Melanocyte of skin (primary cell): ENCODE measurements around the gene HRH1. TPM values are rescaled to one million over a fixed set of nuclear protein-coding genes. Genes with fewer than 3 reads are reported as not detected.

ENCODE experiments used
- small RNA-seq, 2 donors: library from RNA; depleted of rRNA; stranded (forward); fragments of <200 nt; gene quantifications; one replicate each; pipeline ENCODE3, GENCODE V24; 2012
- total RNA-seq, 2 donors: library from RNA; depleted of rRNA; stranded (reverse); fragments of >200 nt; gene quantifications; 2 replicates each; pipeline ENCODE4 v1.2.3, GENCODE V29; 2012

The HRH1 gene, protein sequence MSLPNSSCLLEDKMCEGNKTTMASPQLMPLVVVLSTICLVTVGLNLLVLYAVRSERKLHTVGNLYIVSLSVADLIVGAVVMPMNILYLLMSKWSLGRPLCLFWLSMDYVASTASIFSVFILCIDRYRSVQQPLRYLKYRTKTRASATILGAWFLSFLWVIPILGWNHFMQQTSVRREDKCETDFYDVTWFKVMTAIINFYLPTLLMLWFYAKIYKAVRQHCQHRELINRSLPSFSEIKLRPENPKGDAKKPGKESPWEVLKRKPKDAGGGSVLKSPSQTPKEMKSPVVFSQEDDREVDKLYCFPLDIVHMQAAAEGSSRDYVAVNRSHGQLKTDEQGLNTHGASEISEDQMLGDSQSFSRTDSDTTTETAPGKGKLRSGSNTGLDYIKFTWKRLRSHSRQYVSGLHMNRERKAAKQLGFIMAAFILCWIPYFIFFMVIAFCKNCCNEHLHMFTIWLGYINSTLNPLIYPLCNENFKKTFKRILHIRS
- total RNA-seq: under 1 TPM; 0.33 to 0.34 TPM

DNA sequence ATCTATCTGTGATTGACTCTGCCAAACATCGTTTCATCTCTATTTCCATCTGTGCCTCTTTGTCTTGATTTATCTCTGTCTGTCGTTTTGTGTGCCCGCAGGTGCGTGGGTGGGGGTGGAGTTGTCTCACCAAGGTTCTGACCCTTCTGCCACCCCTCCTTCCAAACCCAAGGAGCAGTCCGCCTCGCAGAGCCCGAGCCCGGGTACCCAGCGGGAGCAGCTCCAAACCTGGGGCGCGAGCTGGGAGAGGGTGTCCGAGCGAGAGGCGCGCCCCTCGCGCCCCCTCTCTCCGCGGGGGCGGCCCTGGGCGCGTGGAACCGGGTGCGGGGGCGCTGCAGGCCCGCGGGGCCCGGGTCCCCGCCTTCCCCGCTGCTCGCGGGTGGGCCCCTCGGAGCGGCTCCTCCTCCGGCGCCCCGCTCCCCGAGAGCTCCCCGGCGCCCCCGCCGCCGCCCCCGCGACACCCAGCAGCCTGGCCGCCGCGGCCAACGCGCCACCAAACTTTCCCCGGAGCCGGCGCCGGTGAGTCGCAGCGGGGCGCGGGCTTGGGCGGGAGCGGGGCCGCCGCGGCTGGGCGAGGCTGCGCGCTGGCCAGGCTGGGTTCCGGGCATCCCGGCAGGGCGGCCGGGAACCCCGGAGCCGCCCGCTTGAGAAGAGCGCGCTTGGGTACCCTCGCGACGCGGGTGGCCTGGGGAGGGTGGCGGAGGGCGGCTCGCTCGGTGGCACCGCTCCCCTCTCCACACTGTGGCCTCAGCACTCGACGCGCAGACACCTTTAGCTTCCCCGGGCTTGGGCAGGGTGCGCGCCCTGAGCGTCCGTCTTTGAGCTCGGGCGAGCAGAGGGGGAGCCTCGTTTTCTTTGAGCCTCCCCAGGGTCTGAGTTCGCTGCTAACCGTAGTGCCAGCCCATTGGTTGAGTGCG, at the start of gene HRH1:
Gene HRH1 (plus strand): TSS at position 458 of the 917 bp plus-strand sequence. CDS start 104,545 bp downstream, outside the sequence.

DNA sequence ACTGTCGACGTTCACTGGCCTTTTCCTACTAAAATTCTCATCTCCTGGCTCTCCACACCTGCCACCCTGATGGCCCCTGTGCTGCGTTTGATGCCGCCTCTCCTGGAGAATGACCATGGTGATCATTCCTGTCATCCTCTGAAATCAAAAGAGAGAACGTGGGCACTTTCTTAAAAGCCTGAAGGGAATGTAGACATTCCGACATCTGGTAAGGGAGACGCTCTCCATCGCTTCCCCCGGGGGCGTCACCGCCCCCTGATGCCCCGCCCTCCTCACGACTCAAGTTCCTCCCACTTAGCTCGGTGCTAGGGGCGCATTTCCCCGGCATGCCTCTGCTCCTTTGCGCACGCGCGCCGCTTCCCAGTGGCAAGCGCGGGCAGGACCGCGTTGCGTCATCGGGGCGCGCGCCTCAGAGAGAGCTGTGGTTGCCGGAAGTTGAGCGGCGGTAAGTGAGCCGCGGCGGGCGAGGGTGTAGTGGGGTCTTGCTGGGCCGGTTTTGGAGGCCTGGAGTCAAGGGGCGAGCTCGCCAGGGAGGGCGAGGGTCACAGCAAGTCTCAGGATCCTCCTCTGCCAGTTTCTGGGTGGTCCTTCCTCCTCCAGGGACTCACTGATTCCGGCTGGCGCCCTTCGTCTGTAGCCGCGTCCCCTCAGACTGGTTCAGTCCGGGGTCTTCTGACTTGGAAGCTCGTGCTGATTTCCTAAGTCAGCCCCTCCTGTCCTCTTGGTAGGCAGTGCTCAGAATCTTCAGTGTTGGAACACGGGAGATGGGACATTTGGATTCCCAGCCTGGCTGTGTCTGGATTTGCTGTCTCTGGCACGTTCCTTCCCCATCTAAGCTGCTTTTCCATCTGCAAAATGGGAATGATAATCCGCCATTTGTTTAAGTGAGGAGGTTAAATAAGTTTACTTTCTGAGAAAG, 118.0 kb downstream of the HRH1 start, which contains the start of gene ATG7:
Gene ATG7 (plus strand): TSS at position 412 of the 919 bp plus-strand sequence. CDS start 26,299 bp downstream, outside the sequence.

Small RNA genes within 50 kb of the gene (small RNA-seq; reads per million reads assigned to genes)
- gene AC083855.1: 0 reads per million in 2 donors

Other genes with a start within 250 kb of the HRH1 start
- not detected for gene SLC6A1, start 161.7 kb upstream of the HRH1 start, total RNA-seq
- 10 to 100 TPM; 41.6 to 58.8 TPM for gene ATG7, start 117.9 kb downstream of the HRH1 start, total RNA-seq